GM13976 (cell line): ENCODE results near the gene RERE.

ENCODE experiments used
- DNase-seq: peaks from one replicate; pipeline ENCODE4 v3.0.0; 2012; ENCODE audit warnings: low spot score
- in situ Hi-C: fragments of 300-500 bp; cut with MboI; formaldehyde crosslinking; loops from one replicate; pipeline ENCODE4 v1.12.0; 2022; ENCODE audit warnings: low sequenced_read_pairs, mixed read lengths, inconsistent platforms; ENCODE audit not compliant: unreplicated experiment
- TF ChIP-seq, protein P1 (sequence below): IDR thresholded peaks from 2 replicates; pipeline ENCODE4 v1.5.1; 2012; ENCODE audit warnings: borderline replicate concordance, mild to moderate bottlenecking; ENCODE audit not compliant: insufficient read depth; ENCODE audit errors: extremely low read depth, missing control alignments, control extremely low read depth

The RERE gene

DNA sequence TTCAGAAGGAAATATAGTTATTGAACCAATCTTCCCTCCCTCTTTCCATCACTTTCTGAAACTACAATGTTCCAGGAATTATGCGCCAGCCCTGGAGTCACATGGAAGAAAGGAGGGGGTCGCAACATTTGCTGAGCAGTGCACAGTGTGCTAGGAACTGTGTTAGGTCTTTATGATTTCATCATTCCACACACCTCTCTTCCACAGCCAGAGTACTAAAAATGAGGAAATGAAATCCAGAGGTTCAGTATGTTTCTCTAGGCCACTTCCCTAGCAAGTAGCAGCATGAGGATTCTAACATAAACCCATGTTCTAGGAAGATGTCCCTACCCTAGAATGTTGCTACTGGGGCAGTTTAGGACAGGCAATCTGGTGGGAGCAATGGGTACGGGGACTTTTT is 341.4 kb downstream of the RERE start:
- in situ Hi-C loops = no loop called here
- TF ChIP-seq, protein P1, sequence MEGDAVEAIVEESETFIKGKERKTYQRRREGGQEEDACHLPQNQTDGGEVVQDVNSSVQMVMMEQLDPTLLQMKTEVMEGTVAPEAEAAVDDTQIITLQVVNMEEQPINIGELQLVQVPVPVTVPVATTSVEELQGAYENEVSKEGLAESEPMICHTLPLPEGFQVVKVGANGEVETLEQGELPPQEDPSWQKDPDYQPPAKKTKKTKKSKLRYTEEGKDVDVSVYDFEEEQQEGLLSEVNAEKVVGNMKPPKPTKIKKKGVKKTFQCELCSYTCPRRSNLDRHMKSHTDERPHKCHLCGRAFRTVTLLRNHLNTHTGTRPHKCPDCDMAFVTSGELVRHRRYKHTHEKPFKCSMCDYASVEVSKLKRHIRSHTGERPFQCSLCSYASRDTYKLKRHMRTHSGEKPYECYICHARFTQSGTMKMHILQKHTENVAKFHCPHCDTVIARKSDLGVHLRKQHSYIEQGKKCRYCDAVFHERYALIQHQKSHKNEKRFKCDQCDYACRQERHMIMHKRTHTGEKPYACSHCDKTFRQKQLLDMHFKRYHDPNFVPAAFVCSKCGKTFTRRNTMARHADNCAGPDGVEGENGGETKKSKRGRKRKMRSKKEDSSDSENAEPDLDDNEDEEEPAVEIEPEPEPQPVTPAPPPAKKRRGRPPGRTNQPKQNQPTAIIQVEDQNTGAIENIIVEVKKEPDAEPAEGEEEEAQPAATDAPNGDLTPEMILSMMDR = no peak
- DNase-seq = no peak

DNA sequence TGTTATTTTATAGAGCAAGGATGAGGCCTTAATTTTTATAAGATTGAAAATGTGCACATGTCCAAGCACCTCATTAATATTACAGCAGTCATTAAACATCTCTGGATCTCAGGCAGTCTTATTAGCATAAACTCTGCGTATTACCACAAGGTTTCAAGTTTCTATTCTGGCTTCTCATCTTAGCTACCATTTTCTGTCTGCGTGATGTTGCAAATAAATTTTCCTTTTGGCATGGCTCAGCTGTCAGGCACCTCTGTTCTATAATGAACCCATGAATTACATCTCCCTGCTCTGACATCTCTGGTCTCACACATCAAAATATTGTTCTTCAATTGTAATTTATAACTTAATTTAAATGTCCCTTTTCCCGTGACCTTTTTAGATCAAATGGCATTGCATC is 343.1 kb downstream of the RERE start:
- TF ChIP-seq, protein P1 = no peak
- DNase-seq = no peak
- in situ Hi-C loops = no loop called here

DNA sequence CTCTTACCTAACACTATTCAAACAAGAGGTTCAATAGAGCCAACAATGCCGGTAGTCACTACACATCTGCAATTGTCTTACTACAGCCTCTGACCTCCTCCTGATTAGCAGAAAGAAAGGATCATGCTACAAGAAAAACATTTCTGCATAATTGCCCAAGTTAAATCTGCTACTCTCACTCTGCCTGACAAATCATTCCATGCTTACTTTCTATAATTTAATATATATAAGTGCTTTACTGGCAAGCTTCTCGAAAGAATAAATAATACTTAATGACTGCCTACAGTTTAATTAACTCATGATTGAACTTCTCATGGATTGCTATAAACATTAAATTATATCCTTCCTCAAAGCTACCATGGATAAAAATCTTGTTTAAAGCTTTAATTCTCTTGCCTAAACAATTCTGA is 343.5 kb downstream of the RERE start:
- no peak for DNase-seq
- in situ Hi-C loops = no loop called here
- TF ChIP-seq, protein P1 = no peak

DNA sequence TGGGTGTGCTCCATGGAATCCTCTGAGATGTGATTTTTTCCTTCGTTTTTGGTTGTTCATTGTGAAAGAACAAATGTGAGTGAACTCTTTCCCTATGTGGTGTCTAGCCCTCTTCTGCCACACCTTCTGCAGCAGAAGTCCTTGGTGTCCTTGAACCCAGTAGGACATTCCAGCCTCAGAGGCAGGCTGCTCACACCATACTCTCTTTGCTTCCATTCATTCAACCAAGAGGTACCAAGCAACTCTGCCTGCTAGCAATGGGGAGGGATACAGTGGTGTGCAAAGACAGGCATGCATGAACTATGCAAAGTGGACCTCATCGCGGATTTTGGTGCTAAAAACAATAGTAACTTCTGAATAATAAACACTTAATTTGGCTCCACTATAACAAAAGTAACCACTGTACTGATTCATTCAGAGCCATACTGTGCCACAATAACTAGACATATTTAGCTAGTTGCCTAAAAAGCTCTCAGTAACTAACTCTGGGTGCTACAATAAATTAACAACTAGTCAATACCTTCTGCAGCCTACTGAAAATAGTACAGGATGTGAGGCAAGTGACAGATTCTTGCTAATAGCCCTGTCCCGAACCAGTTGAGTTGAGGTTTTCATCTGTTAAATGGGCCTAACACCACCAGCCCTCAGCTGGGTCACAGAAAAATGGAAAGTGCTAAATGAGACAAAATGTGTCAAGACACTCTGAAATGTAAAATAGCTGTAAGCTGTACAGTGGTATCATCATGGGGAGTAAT is 344.1 kb downstream of the RERE start:
- TF ChIP-seq, protein P1 = no peak
- in situ Hi-C loops = no loop called here
- DNase-seq = no peak

DNA sequence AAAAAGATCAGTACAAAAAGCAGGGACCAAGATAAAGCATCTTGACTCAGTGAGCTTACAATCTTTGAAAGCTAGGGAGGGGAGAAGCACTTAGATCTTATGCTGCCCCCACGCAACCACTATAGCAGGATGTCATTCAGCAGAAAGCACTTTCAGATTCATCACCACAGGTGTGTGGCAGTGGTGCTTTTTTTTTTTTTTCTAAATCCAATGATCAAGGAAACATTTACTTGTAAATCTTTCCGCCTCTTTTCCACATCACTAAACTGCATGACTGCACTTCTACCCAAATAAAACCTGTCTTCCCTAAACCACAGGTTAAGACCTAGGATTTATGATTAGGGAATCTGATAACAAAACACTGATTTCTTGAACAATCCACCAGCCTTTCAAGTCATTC is 344.8 kb downstream of the RERE start:
- in situ Hi-C loops = no loop called here
- peak; percentile 54 for DNase-seq
- TF ChIP-seq, protein P1 = no peak

DNA sequence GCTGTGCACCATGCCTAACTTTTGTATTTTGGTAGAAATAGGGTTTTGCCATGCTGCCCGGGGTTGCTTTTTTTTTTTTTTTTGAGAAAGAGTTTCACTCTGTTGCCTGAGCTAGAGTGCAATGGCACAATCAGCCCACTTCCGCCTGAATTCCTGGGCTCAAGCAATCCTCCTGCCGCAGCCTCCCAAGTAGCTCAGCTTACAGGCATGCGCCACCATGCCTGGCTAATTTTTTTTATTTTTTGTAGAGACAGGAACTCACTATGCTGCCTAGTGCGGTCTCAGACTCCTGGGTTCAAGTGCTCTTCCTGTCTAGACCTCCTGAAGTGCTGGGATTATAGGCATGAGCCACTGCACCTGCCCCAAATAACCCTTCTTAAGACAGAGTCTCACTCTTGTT is 346.0 kb downstream of the RERE start:
- in situ Hi-C loops = no loop called here
- TF ChIP-seq, protein P1 = no peak
- DNase-seq = no peak
